K562 (cell line): ENCODE results near the gene CFAP107. TPM values are rescaled to one million over a fixed set of nuclear protein-coding genes. Genes with fewer than 3 reads are reported as not detected.
A peak's percentile ranks its signal among the peaks of the same experiment; 100 is the strongest.

Experiments
- CBFA2T2 ChIP-seq: fragments of 450-650 bp; conservative IDR thresholded peaks from 2 replicates; pipeline ENCODE4 v1.6.1; 2017; ENCODE audit warnings: mild to moderate bottlenecking
- HIVEP1 ChIP-seq: fragments of 250-450 bp; sonication (Bioruptor Pico); IDR thresholded peaks from 2 replicates; pipeline ENCODE4 v1.4.0; 2020; ENCODE audit warnings: mild to moderate bottlenecking
- HNRNPUL1 ChIP-seq: fragments of 200-400 bp; formaldehyde crosslinking; IDR thresholded peaks from 2 replicates; pipeline ENCODE4 v1.6.1; 2017; ENCODE audit warnings: low read length
- HOMEZ ChIP-seq: fragments of 250-450 bp; sonication (Bioruptor Pico); IDR thresholded peaks from 2 replicates; pipeline ENCODE4 v1.4.0; 2020; ENCODE audit warnings: mild to moderate bottlenecking, moderate library complexity
- ILK ChIP-seq: fragments of 450-650 bp; IDR thresholded peaks from 2 replicates; pipeline ENCODE4 v1.6.1; 2016; ENCODE audit warnings: missing genetic modification characterization, low read depth, mild to moderate bottlenecking, missing compliant biosample characterization, moderate library complexity, borderline replicate concordance
- IRF2 ChIP-seq: sonication (generic); formaldehyde crosslinking; IDR thresholded peaks from 2 replicates; pipeline ENCODE4 v1.8.1; 2022; ENCODE audit warnings: mild to moderate bottlenecking, missing genetic modification reagents
- KLF13 ChIP-seq: fragments of 450-650 bp; IDR thresholded peaks from 2 replicates; pipeline ENCODE4 v1.6.1; 2016; ENCODE audit warnings: missing genetic modification characterization, low read depth, mild to moderate bottlenecking, missing compliant biosample characterization, moderate library complexity, borderline replicate concordance
- MCM2 ChIP-seq: fragments of 450-650 bp; IDR thresholded peaks from 2 replicates; pipeline ENCODE4 v1.6.1; 2017; ENCODE audit warnings: low read depth, mild to moderate bottlenecking
- PCBP2 ChIP-seq: fragments of 200-400 bp; formaldehyde crosslinking; IDR thresholded peaks from 2 replicates; pipeline ENCODE4 v1.6.1; 2018; ENCODE audit warnings: low read length, low read depth, mild to moderate bottlenecking, moderate library complexity; ENCODE audit not compliant: poor library complexity, severe bottlenecking
- RBM14 ChIP-seq: fragments of 200-400 bp; formaldehyde crosslinking; IDR thresholded peaks from 2 replicates; pipeline ENCODE4 v1.6.1; 2018; ENCODE audit warnings: low read depth, mild to moderate bottlenecking, low read length, moderate library complexity, borderline replicate concordance; ENCODE audit not compliant: insufficient read depth
- RFX1 ChIP-seq: fragments of 450-650 bp; IDR thresholded peaks from 2 replicates; pipeline ENCODE4 v1.6.1; 2016; ENCODE audit warnings: mild to moderate bottlenecking, moderate library complexity
- RHOXF2B ChIP-seq: fragments of 250-450 bp; sonication (Bioruptor Pico); conservative IDR thresholded peaks from 2 replicates; pipeline ENCODE4 v1.5.1; 2021
- STAG1 ChIP-seq: sonication (generic); formaldehyde crosslinking; IDR thresholded peaks from 2 replicates; pipeline ENCODE4 v1.5.0; 2020; ENCODE audit warnings: missing genetic modification reagents, borderline replicate concordance
- TOE1 ChIP-seq, 2 experiments: fragments of 450-650 bp in 1 of 2; sonication (generic) in 1 of 2; formaldehyde crosslinking in 1 of 2; IDR thresholded peaks; 2 replicates each; pipeline versions ENCODE4 v1.7.1 to v1.8.0; 2016 to 2022; ENCODE audit warnings: borderline replicate concordance in 2 of 2, mild to moderate bottlenecking in 2 of 2, antibody characterized with exemption in 1 of 2, inconsistent platforms in 1 of 2, low read depth in 1 of 2, missing genetic modification reagents in 1 of 2, moderate library complexity in 1 of 2
- UBTF ChIP-seq, 2 experiments: IDR thresholded peaks; 2 replicates each; pipeline ENCODE4 v1.6.1; 2012; ENCODE audit warnings: improper control_type of control experiment in 2 of 2, low read depth in 2 of 2, low read length in 2 of 2, borderline replicate concordance in 1 of 2
- WHSC1 ChIP-seq: IDR thresholded peaks from one replicate; pipeline ENCODE4 v1.6.1; 2012; ENCODE audit warnings: low read length, control low read depth, inconsistent platforms
- YY1 ChIP-seq, 3 experiments: IDR thresholded peaks; 2 replicates each; pipeline ENCODE4 v1.6.1; 2011; ENCODE audit warnings: low read length in 2 of 3, mild to moderate bottlenecking in 2 of 3, moderate library complexity in 2 of 3, borderline replicate concordance in 1 of 3, control low read depth in 1 of 3, low read depth in 1 of 3; ENCODE audit not compliant: insufficient read depth in 3 of 3, insufficient replicate concordance in 2 of 3, control insufficient read depth in 1 of 3, insufficient read length in 1 of 3; ENCODE audit errors: extremely low read depth in 1 of 3
- ZBTB1 ChIP-seq: sonication (generic); formaldehyde crosslinking; IDR thresholded peaks from 2 replicates; pipeline ENCODE4 v1.8.1; 2023; ENCODE audit warnings: missing genetic modification reagents, low read depth, mild to moderate bottlenecking, borderline replicate concordance
- ZBTB2 ChIP-seq: fragments of 450-650 bp; IDR thresholded peaks from 2 replicates; pipeline ENCODE4 v1.6.1; 2016; ENCODE audit warnings: antibody characterized with exemption
- ZC3H11A ChIP-seq: IDR thresholded peaks from 2 replicates; pipeline ENCODE4 v1.6.1; 2012; ENCODE audit warnings: low read depth, low read length, improper control_type of control experiment
- ZEB2 ChIP-seq: fragments of 450-650 bp; IDR thresholded peaks from 2 replicates; pipeline ENCODE4 v1.6.1; 2016
- ZNF232 ChIP-seq: sonication (generic); formaldehyde crosslinking; IDR thresholded peaks from 2 replicates; pipeline ENCODE4 v1.8.0; 2022; ENCODE audit warnings: mild to moderate bottlenecking, missing genetic modification reagents
- ZNF239 ChIP-seq: fragments of 250-450 bp; sonication (Bioruptor Pico); IDR thresholded peaks from 2 replicates; pipeline ENCODE4 v1.4.0; 2020; ENCODE audit warnings: mild to moderate bottlenecking
- ZNF316 ChIP-seq: fragments of 450-650 bp; IDR thresholded peaks from 2 replicates; pipeline ENCODE4 v1.6.1; 2016
- polyA plus RNA-seq, 8 experiments: library from polyadenylated mRNA; depleted of rRNA in 4 of 8; stranded (reverse) in 5 of 8; unstranded in 3 of 8; fragments of >200 nt; fragmentation: Nextera tagmentation in 2 of 8; fragmentation: Illumina TruSeq in 1 of 8; extraction: Ambion mirVana in 2 of 8; extraction: Trizol in 1 of 8; gene quantifications; 2 replicates each; pipeline versions ENCODE4 v1.2.1 to v1.2.3, GENCODE V29; 2011 to 2014; ENCODE audit warnings: inconsistent platforms in 1 of 8, missing spikeins in 1 of 8
- total RNA-seq, 7 experiments: library from RNA; depleted of rRNA in 6 of 7; stranded (reverse); fragments of >200 nt in 6 of 7; fragmentation: Illumina TruSeq in 2 of 7; extraction: Trizol in 2 of 7; gene quantifications; 2 replicates each; pipeline versions ENCODE4 v1.2.1 to v1.2.3, GENCODE V29; 2011 to 2021; ENCODE audit warnings: low replicate concordance in 1 of 7

Gene CFAP107
- total and polyA plus RNA-seq, 9 of the 15 experiments (the other 6 are each of a cell fraction or from before 2014, with no cell fraction given), result 0.03 to 0.08 TPM; not detected in 7

GRCh38 chr1:12745992-12746323 is at the start of gene CFAP107 (continued):
- TF ChIP-seq ZBTB2 (no peak), WHSC1 (no peak), ZNF239 (CRISPR knock-in tag) (no peak), KLF13 (no peak), TOE1 (IDR thresholded peaks at IDR 0.05; ENCODE audit: borderline replicate concordance) (peak; percentile 13; the same call in 1 of the 2 replicates), TOE1 (CRISPR knock-in tag; IDR thresholded peaks at IDR 0.05; ENCODE audit: borderline replicate concordance, low read depth) (no peak), CBFA2T2 (no peak), ILK (no peak), ZNF316 (no peak), ZC3H11A (no peak), ZEB2 (peak; percentile 86), STAG1 (CRISPR knock-in tag) (no peak), RBM14 (no peak), RHOXF2B (no peak), ZBTB1 (CRISPR knock-in tag) (peak; percentile 82; the same call in 1 of the 2 replicates), PCBP2 (no peak), YY1 (IDR thresholded peaks at IDR 0.05; ENCODE audit: borderline replicate concordance in 1 of 3, control insufficient read depth in 1 of 3, extremely low read depth in 1 of 3, insufficient read depth in 3 of 3, insufficient read length in 1 of 3, insufficient replicate concordance in 2 of 3, low read depth in 1 of 3, low read length in 2 of 3) (no peak), UBTF (IDR thresholded peaks at IDR 0.05; ENCODE audit: borderline replicate concordance in 1 of 2, low read depth in 2 of 2, low read length in 2 of 2) (no peak), HOMEZ (no peak), HNRNPUL1 (no peak), RFX1 (peak; percentile 81), ZNF232 (CRISPR knock-in tag) (no peak), MCM2 (no peak), HIVEP1 (no peak), IRF2 (CRISPR knock-in tag) (no peak)
